Adrenal gland (tissue), 12 donors: ENCODE measurements around the gene CPNE7. TPM values are rescaled to one million over a fixed set of nuclear protein-coding genes. Genes with fewer than 3 reads are reported as not detected.

ENCODE experiments used
- DNase-seq, 7 donors: peaks; one replicate each; pipeline ENCODE4 v3.0.0-alpha.2; 2019 to 2020
- H3K27ac ChIP-seq, 5 donors: fragments of 200-600 bp; sonication (generic) in 4 of 5; 1 replicate in 3 of 5; 2 replicates in 2 of 5; pipeline versions ENCODE4 v1.5.1 to v1.8.0; 2016 to 2020; ENCODE audit warnings: mild to moderate bottlenecking in 1 of 5
- H3K27me3 ChIP-seq: fragments of 200-600 bp; 2 replicates; pipeline ENCODE4 v1.8.0; 2021
- H3K36me3 ChIP-seq, 2 donors: fragments of 200-600 bp; replicated peaks in 1 of 2; 1 replicate in 1 of 2; 2 replicates in 1 of 2; pipeline versions ENCODE4 v1.5.1 to v1.8.0; 2018 to 2022
- H3K4me1 ChIP-seq, 2 donors: fragments of 200-600 bp; replicated peaks in 1 of 2; 1 replicate in 1 of 2; 2 replicates in 1 of 2; pipeline versions ENCODE4 v1.5.1 to v1.8.0; 2018 to 2021
- H3K4me3 ChIP-seq, 4 donors: fragments of 200-600 bp; sonication (generic) in 3 of 4; one replicate each; pipeline ENCODE4 v1.5.1; 2016 to 2018
- H3K9me3 ChIP-seq, 3 donors: fragments of 200-600 bp; sonication (generic) in 1 of 3; replicated peaks in 1 of 3; 1 replicate in 2 of 3; 2 replicates in 1 of 3; pipeline versions ENCODE4 v1.5.1 to v1.8.0; 2016 to 2021
- CTCF ChIP-seq, 6 experiments: fragments of 450-650 bp in 4 of 6; fragments of 200-600 bp in 2 of 6; sonication (generic) in 1 of 6; IDR thresholded peaks; 1 replicate in 5 of 6; 2 replicates in 1 of 6; pipeline versions ENCODE4 v1.5.1 to v1.8.0; 2016 to 2021; ENCODE audit warnings: antibody characterized with exemption in 6 of 6, mild to moderate bottlenecking in 2 of 6, moderate library complexity in 1 of 6
- POLR2A ChIP-seq, 2 donors: fragments of 450-650 bp; IDR thresholded peaks; one replicate each; pipeline ENCODE4 v1.6.1; 2017; ENCODE audit warnings: antibody characterized with exemption in 2 of 2, mild to moderate bottlenecking in 2 of 2, moderate library complexity in 1 of 2
- WGBS, 4 donors: extraction: QIAGEN DNeasy Blood & Tissue Kit in 2 of 4; methylation state at CpG; one replicate each; pipeline versions ENCODE4 v1.1.5 to v1.1.7; 2013 to 2017; 5-methylcytosine and 5-hydroxymethylcytosine counted together
- intact Hi-C, 2 donors: fragments of 100-400 bp; cut with DNase I; formaldehyde crosslinking; loops; one replicate each; pipeline versions ENCODE4 v1.14.1 to v1.15.0; 2022 to 2023
- polyA plus RNA-seq, 3 donors: library from polyadenylated mRNA; stranded (reverse); fragments of 200-250 nt in 2 of 3; fragments of 350-450 nt in 1 of 3; fragmentation: Illumina TruSeq in 1 of 3; extraction: RNeasy Lipid Tissue Mini Kit (QIAGEN cat#74804) in 1 of 3; gene quantifications; one replicate each; pipeline ENCODE4 v1.2.3, GENCODE V29; 2013 to 2014
- total RNA-seq, 9 donors: library from RNA; depleted of rRNA in 4 of 9; stranded (reverse); fragments of >200 nt in 4 of 9; fragments of 120-200 nt in 1 of 9; fragmentation: NEBNext Ultra II Directional in 1 of 9; extraction: Animal tissue kit (Norgen Biotek cat#: 25700) in 1 of 9; gene quantifications; one replicate each; pipeline versions ENCODE4 v1.1.0 to v1.2.4, GENCODE V29; 2013 to 2023
- donor health status: healthy with polysubstance abuse.
- donor health status: Bipolar disorder and iron deficiency.
- donor health status: DM: yes; HTN: yes; CAD: no.
- donor health status: DM: no; HTN: no; CAD: no.
- donor health status: DM: no; HTN: no; CAD: no.
- donor health status: DM: yes; HTN: yes; CAD: no.

CPNE7 gene
- total and polyA plus RNA-seq, 12 donors: 0.15 to 6.8 (median 0.52) TPM; not detected in 3

GRCh38 chr16:89537549-89537925 is 38.0 kb upstream of the CPNE7 start:
- TF ChIP-seq CTCF (IDR thresholded peaks at IDR 0.05): no peak
- Histone ChIP-seq H3K27me3 (no peaks in the 10 kb centered on the region), H3K27ac (no peak overlapping the region), H3K4me1 (no peaks in the 10 kb centered on the region), H3K36me3 (peaks cover 0 to 63% of the 10 kb centered on the region in 2 donors), H3K4me3 (no peak overlapping the region), H3K9me3 (no peaks in the 10 kb centered on the region)
- no peak for DNase-seq
- WGBS, 4 donors: 95 to 98% (median 95%) methylated on average over 3 to 7 of the region's 7 CpGs
- intact Hi-C loops: no loop called here

GRCh38 chr16:89538286-89538685 is 37.3 kb upstream of the CPNE7 start:
- 93 to 100% (median 94%) methylated on average over 9 to 12 of the region's 12 CpGs for WGBS, 4 donors
- H3K36me3 ChIP-seq: peaks cover 0 to 56% of the 10 kb centered on the region in 2 donors
- intact Hi-C loops: no loop called here
- H3K4me3 ChIP-seq: no peak overlapping the region
- no peak for DNase-seq
- no peaks in the 10 kb centered on the region for H3K9me3 ChIP-seq
- H3K4me1 ChIP-seq: no peaks in the 10 kb centered on the region
- H3K27ac ChIP-seq: no peak overlapping the region
- no peak for TF ChIP-seq POLR2A (IDR thresholded peaks at IDR 0.05)
- TF ChIP-seq CTCF (IDR thresholded peaks at IDR 0.05): no peak
- H3K27me3 ChIP-seq: no peaks in the 10 kb centered on the region

DNA sequence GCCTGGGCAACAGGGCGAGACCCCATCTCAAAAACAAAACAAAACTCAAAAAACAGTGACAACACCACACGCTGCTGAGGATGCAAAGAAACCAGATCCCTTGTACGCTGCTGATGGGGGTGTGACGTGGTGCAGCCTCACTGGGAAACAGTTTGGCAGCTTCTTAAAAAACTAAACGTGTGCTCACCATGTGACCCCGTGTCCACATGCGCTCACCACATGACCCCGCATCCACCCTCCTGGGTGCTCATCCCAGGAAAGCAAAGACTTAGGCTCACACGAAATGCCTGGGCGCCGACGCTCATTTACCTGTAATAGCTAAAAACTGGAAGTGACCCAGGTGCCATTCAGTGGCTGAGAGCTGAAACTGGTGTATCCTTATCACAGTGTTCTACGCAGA is 35.0 kb upstream of the CPNE7 start:
- 90 to 94% (median 92%) methylated on average over 13 of the region's 13 CpGs for WGBS, 4 donors

DNA sequence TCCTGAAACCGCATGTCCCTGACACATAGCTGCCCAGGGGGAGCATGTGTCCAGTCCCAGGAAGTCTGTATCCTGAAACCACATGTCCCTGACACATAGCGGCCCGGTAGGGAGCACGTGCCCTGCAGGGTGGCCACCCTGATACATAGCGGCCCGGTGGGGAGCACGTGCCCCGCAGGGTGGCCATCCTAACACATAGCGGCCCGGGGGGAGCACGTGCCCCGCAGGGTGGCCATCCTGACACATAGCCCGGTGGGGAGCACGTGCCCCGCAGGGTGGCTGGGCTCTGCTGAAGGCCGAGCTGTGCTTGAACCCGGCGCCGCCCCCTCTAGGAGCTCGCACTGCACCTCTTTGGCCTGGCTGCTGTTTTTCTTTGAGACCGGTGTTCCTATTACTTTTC is 33.8 kb upstream of the CPNE7 start:
- H3K27me3 ChIP-seq: no peaks in the 10 kb centered on the region
- H3K9me3 ChIP-seq: no peaks in the 10 kb centered on the region
- H3K4me3 ChIP-seq: no peak overlapping the region
- 87 to 93% (median 91%) methylated on average over 10 to 21 of the region's 21 CpGs for WGBS, 4 donors
- peaks cover 0 to 51% of the 10 kb centered on the region in 2 donors for H3K36me3 ChIP-seq
- no peaks in the 10 kb centered on the region for H3K4me1 ChIP-seq
- DNase-seq: no peak
- no peak overlapping the region for H3K27ac ChIP-seq
- intact Hi-C loops: no loop called here
- no peak for TF ChIP-seq POLR2A (IDR thresholded peaks at IDR 0.05)
- no peak for TF ChIP-seq CTCF (IDR thresholded peaks at IDR 0.05)

More for the DNA sequence above, 35.0 kb upstream of the CPNE7 start:
- Histone ChIP-seq H3K27me3 (no peaks in the 10 kb centered on the region), H3K27ac (no peak overlapping the region), H3K4me3 (no peak overlapping the region), H3K9me3 (no peaks in the 10 kb centered on the region), H3K36me3 (peaks cover 0 to 46% of the 10 kb centered on the region in 2 donors), H3K4me1 (no peaks in the 10 kb centered on the region)
- intact Hi-C loops: no loop called here
- TF ChIP-seq CTCF (IDR thresholded peaks at IDR 0.05) (no peak), POLR2A (IDR thresholded peaks at IDR 0.05) (no peak)
- DNase-seq: no peak
